WTC11 (cell line): ENCODE data around the gene FHOD3. TPM values are rescaled to one million over a fixed set of nuclear protein-coding genes. Genes with fewer than 3 reads are reported as not detected.
"Not testable (repeated sequence)": the region's sequence is repeated elsewhere in the genome, so short reads cannot be mapped to it uniquely, and the experiment has no call there.

Experiments used
- ATAC-seq: fragments of 200-7000 bp; cut with Tn5 transposase; 2 replicates; pipeline ENCODE4 v1.10.0; 2021; ENCODE audit warnings: mild to moderate bottlenecking, moderate library complexity
- CTCF ChIA-PET: fragments of 300-600 bp; sonication (Branson Sonifier 250); formaldehyde crosslinking; loops from one replicate; lab custom pipeline; 2021; ENCODE audit warnings: antibody characterized with exemption; lab: Charles Lee
- POLR2A ChIA-PET: fragments of 350-600 bp; sonication (Branson Sonifier 250); formaldehyde crosslinking; loops from one replicate; lab custom pipeline; 2021; ENCODE audit warnings: antibody characterized with exemption; lab: Charles Lee
- DNase-seq: peaks from one replicate; pipeline ENCODE4 v3.0.0; 2021; ENCODE audit warnings: low spot score
- H3K27ac Mint-ChIP-seq: 2 replicates; pipeline ENCODE4 v1.8.0; 2021; ENCODE audit warnings: mixed read lengths
- H3K27me3 Mint-ChIP-seq: 2 replicates; pipeline ENCODE4 v1.8.0; 2021; ENCODE audit warnings: low read depth, mild to moderate bottlenecking, moderate library complexity, mixed read lengths
- H3K36me3 Mint-ChIP-seq: 2 replicates; pipeline ENCODE4 v1.8.0; 2021; ENCODE audit warnings: mixed read lengths
- H3K4me1 Mint-ChIP-seq: 2 replicates; pipeline ENCODE4 v1.8.0; 2022; ENCODE audit warnings: mixed read lengths
- H3K4me3 Mint-ChIP-seq: 2 replicates; pipeline ENCODE4 v1.8.0; 2021; ENCODE audit warnings: mild to moderate bottlenecking, moderate library complexity, mixed read lengths
- H3K9me3 Mint-ChIP-seq: 2 replicates; pipeline ENCODE4 v1.8.0; 2021; ENCODE audit warnings: mixed read lengths
- ESRRA ChIP-seq: sonication (generic); formaldehyde crosslinking; IDR thresholded peaks from 2 replicates; pipeline ENCODE4 v1.8.1; 2022; ENCODE audit warnings: mild to moderate bottlenecking, missing genetic modification reagents, borderline replicate concordance
- FOXK1 ChIP-seq: sonication (generic); formaldehyde crosslinking; IDR thresholded peaks from 2 replicates; pipeline ENCODE4 v1.8.0; 2022; ENCODE audit warnings: mild to moderate bottlenecking, moderate library complexity, missing genetic modification reagents
- IRF2 ChIP-seq: sonication (generic); formaldehyde crosslinking; IDR thresholded peaks from 2 replicates; pipeline ENCODE4 v1.8.0; 2022; ENCODE audit warnings: low read depth, missing genetic modification reagents, borderline replicate concordance
- KAT7 ChIP-seq: sonication (generic); formaldehyde crosslinking; IDR thresholded peaks from 2 replicates; pipeline ENCODE4 v1.8.1; 2023; ENCODE audit warnings: missing genetic modification reagents, mild to moderate bottlenecking, borderline replicate concordance
- NFATC4 ChIP-seq: fragments of 250-450 bp; sonication (Bioruptor Pico); IDR thresholded peaks from 2 replicates; pipeline ENCODE4 v1.9.0; 2021; ENCODE audit warnings: mild to moderate bottlenecking
- SMAD3 ChIP-seq: sonication (generic); formaldehyde crosslinking; IDR thresholded peaks from 2 replicates; pipeline ENCODE4 v1.8.0; 2022; ENCODE audit warnings: missing genetic modification reagents, mild to moderate bottlenecking, borderline replicate concordance
- total RNA-seq: library from RNA; stranded (reverse); gene quantifications from 3 replicates; pipeline ENCODE4 v1.2.3, GENCODE V29; 2021
- TF ChIP-seq, protein P1 (sequence below): sonication (generic); formaldehyde crosslinking; IDR thresholded peaks from 2 replicates; pipeline ENCODE4 v1.8.1; 2022; ENCODE audit warnings: missing genetic modification reagents, borderline replicate concordance
- TF ChIP-seq, protein P2 (sequence below): sonication (generic); formaldehyde crosslinking; conservative IDR thresholded peaks from 2 replicates; pipeline ENCODE4 v1.8.1; 2023; ENCODE audit warnings: mild to moderate bottlenecking, low read depth, missing genetic modification reagents, moderate library complexity
- TF ChIP-seq, protein P3 (sequence below): fragments of 200-600 bp; IDR thresholded peaks from 2 replicates; pipeline ENCODE4 v1.8.0; 2022; ENCODE audit warnings: antibody characterized with exemption

Gene FHOD3
- total RNA-seq, 1 experiment from 2014 or later = 3.8 TPM

DNA sequence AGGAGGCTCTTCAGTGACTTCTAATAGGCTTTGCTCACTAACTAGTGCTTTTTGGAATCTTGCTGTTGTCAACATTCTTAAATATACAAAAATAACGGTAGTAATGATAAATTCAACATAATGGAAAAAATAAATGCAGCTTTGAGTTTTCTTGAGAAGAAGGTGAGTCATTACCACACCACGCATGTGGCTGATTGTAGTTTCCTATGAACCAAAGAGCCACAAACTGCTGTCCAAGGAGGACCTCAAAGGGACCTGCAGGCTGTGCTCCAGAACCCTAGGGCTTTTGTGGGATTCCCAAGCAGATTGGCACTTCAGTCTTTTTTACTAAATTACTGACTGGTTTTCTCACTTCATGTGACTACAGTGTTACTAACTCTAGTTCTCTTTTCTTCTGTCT, 464.6 kb downstream of the FHOD3 start (continued):
- TF ChIP-seq, protein P1, sequence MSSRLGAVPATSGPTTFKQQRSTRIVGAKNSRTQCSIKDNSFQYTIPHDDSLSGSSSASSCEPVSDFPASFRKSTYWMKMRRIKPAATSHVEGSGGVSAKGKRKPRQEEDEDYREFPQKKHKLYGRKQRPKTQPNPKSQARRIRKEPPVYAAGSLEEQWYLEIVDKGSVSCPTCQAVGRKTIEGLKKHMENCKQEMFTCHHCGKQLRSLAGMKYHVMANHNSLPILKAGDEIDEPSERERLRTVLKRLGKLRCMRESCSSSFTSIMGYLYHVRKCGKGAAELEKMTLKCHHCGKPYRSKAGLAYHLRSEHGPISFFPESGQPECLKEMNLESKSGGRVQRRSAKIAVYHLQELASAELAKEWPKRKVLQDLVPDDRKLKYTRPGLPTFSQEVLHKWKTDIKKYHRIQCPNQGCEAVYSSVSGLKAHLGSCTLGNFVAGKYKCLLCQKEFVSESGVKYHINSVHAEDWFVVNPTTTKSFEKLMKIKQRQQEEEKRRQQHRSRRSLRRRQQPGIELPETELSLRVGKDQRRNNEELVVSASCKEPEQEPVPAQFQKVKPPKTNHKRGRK (CRISPR knock-in tag) = no peak
- TF ChIP-seq, protein P2, sequence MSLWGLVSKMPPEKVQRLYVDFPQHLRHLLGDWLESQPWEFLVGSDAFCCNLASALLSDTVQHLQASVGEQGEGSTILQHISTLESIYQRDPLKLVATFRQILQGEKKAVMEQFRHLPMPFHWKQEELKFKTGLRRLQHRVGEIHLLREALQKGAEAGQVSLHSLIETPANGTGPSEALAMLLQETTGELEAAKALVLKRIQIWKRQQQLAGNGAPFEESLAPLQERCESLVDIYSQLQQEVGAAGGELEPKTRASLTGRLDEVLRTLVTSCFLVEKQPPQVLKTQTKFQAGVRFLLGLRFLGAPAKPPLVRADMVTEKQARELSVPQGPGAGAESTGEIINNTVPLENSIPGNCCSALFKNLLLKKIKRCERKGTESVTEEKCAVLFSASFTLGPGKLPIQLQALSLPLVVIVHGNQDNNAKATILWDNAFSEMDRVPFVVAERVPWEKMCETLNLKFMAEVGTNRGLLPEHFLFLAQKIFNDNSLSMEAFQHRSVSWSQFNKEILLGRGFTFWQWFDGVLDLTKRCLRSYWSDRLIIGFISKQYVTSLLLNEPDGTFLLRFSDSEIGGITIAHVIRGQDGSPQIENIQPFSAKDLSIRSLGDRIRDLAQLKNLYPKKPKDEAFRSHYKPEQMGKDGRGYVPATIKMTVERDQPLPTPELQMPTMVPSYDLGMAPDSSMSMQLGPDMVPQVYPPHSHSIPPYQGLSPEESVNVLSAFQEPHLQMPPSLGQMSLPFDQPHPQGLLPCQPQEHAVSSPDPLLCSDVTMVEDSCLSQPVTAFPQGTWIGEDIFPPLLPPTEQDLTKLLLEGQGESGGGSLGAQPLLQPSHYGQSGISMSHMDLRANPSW (CRISPR knock-in tag) = no peak
- TF ChIP-seq IRF2 (CRISPR knock-in tag) = no peak
- no peak for TF ChIP-seq SMAD3 (CRISPR knock-in tag)
- no peak for TF ChIP-seq ESRRA

DNA sequence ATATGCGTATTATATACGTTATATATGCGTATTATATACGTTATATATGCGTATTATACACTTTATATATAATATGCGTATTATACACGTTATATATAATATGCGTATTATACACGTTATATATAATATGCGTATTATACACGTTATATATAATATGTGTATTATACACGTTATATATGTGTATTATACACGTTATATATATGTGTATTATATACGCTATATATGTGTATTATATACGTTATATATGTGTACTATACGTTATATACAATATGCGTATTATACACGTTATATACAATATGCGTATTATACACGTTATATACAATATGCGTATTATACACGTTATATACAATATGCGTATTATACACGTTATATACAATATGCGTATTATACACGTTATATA, 465.5 kb downstream of the FHOD3 start:
- H3K4me3 Mint-ChIP-seq, H3K27me3 Mint-ChIP-seq, ATAC-seq, H3K4me1 Mint-ChIP-seq, POLR2A ChIA-PET, H3K36me3 Mint-ChIP-seq, H3K9me3 Mint-ChIP-seq, H3K27ac Mint-ChIP-seq, DNase-seq, CTCF ChIA-PET: not testable (repeated sequence)

DNA sequence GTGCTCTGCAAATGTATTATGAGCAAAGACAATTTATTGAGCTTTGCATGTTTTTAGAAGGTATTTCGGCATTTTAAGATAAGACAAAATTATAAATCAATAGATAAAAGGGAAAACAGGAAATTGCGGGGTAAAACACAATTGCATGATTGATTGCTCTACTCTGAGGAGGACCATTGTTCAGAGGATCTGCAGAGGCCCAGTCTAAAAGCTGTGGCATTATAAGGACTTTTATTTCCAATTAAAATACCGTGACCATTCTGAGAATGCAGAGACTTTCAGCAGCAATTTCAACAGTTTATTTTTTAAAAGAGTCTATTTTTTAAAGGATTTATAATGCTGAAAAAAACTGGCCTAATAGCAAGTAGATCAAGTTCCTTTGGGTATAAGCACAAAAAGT, 469.3 kb downstream of the FHOD3 start:
- TF ChIP-seq KAT7 = no peak
- TF ChIP-seq, all 79 proteins: peak for 0

DNA sequence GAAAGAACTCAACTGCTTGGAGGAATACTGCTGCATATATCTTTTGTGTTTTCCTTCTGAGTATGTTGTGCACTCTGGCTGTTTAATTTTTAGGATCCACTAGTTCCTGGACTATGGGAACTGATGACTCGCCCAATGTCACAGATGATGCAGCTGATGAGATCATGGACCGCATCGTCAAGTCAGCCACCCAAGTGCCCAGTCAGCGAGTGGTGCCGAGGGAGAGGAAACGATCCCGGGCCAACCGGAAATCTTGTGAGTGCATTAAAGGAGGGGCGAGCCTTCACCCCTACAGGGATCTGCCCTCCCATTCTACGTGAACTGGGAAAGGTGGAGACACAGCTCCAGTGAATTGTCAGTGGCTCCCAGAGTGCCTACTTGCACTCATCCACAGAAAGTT, 471.7 kb downstream of the FHOD3 start:
- Mint-ChIP-seq H3K36me3 (no peaks in the 10 kb centered on the region), H3K27me3 (no peaks in the 10 kb centered on the region), H3K27ac (no peak overlapping the region), H3K4me1 (peaks cover 9% of the 10 kb centered on the region), H3K9me3 (no peaks in the 10 kb centered on the region), H3K4me3 (no peak overlapping the region)
- no peak for DNase-seq
- no peak for TF ChIP-seq FOXK1 (CRISPR knock-in tag)
- TF ChIP-seq, protein P3, sequence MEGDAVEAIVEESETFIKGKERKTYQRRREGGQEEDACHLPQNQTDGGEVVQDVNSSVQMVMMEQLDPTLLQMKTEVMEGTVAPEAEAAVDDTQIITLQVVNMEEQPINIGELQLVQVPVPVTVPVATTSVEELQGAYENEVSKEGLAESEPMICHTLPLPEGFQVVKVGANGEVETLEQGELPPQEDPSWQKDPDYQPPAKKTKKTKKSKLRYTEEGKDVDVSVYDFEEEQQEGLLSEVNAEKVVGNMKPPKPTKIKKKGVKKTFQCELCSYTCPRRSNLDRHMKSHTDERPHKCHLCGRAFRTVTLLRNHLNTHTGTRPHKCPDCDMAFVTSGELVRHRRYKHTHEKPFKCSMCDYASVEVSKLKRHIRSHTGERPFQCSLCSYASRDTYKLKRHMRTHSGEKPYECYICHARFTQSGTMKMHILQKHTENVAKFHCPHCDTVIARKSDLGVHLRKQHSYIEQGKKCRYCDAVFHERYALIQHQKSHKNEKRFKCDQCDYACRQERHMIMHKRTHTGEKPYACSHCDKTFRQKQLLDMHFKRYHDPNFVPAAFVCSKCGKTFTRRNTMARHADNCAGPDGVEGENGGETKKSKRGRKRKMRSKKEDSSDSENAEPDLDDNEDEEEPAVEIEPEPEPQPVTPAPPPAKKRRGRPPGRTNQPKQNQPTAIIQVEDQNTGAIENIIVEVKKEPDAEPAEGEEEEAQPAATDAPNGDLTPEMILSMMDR = 0 out of 2 replicates have a peak, but pooled peaks have one; percentile 4
- CTCF ChIA-PET = no interaction called here
- ATAC-seq = no peak
- POLR2A ChIA-PET = no interaction called here

More for the DNA sequence above, 469.3 kb downstream of the FHOD3 start:
- H3K4me3 Mint-ChIP-seq = no peak overlapping the region
- H3K27me3 Mint-ChIP-seq = no peaks in the 10 kb centered on the region
- H3K36me3 Mint-ChIP-seq = 0 out of 2 replicates have a peak, but pooled peaks cover 2% of the 10 kb centered on the region
- ChIA-PET POLR2A (no interaction called here), CTCF (no interaction called here)
- no peak overlapping the region for H3K27ac Mint-ChIP-seq
- H3K4me1 Mint-ChIP-seq = peaks cover 9% of the 10 kb centered on the region
- DNase-seq = no peak
- no peaks in the 10 kb centered on the region for H3K9me3 Mint-ChIP-seq
- no peak for ATAC-seq

DNA sequence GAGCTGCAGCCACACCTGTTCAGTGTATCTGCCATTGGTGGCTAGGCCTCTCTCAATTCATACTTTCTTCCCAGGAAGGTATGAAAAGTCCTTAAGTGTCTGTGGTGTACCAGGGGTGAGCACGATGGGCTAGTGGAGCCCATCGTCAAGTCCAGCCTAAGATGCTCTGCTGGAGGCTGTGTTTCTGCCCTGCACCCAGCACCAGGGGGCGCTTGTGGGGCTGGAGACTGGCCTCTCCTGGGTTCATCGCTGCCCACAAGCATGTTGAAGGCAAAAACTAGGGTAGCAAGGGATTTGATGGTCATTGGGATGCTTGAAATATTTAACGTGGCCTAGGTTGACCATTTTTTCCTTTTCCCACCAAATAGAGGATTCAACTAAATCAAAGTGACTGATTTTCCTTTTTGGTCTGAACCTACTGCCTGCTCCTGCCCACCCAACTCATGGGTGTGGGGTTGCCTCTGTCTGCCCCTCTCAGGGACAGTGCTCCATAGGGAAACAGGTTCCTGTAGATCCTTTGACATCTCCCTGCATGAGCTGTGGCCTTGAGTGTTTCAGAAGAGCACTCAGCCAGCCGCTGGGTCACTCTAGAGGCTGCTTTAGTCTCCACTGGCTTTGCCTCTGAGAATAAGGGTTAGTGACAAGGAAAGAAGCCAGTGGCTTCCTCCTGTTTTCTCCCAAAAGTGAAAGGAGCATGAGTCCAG, 472.2 kb downstream of the FHOD3 start:
- no peaks in the 10 kb centered on the region for H3K27me3 Mint-ChIP-seq
- CTCF ChIA-PET = no interaction called here
- peaks cover 9% of the 10 kb centered on the region for H3K4me1 Mint-ChIP-seq
- H3K27ac Mint-ChIP-seq = no peak overlapping the region
- TF ChIP-seq, protein P3 = peak; percentile 51; the same call in 1 of the 2 replicates
- TF ChIP-seq NFATC4 (CRISPR knock-in tag) = no peak
- TF ChIP-seq, all 79 proteins: peak for 1
- Mint-ChIP-seq H3K36me3 (no peaks in the 10 kb centered on the region), H3K9me3 (no peaks in the 10 kb centered on the region), H3K4me3 (no peak overlapping the region)
- POLR2A ChIA-PET = no interaction called here
- DNase-seq (peak; percentile 77), ATAC-seq (peak; percentile 94)
